IPS DF 4.7 (cell line): ENCODE results near the gene RND2.

Experiments used
- DNase-seq: peaks from one replicate; pipeline ENCODE4 v3.0.0-alpha.2; 2013; ENCODE audit warnings: low spot score; ENCODE audit errors: extremely low read depth

The RND2 gene

GRCh38 chr17:43070872-43071271 is 45.8 kb downstream of the RND2 start:
- DNase-seq = no peak

DNA sequence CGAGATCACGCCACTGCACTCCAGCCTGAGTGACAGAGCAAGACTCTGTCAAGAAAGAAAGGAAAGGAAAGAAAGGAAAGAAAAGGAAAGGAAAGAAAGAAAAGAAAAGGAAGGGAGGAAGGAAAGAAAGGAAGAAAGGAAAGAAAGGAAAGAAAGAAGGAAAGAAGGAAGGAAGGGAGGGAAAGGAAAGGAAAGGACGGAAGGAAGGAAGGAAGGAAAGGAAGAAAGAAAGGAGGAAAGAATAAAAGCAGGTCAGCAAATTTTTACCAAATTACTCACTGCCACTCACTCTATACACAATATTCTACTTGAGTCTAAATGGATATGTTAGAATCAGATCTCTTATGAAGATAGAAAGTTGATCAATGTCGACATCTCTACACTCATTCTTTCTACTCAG is 49.8 kb downstream of the RND2 start:
- DNase-seq = no peak

DNA sequence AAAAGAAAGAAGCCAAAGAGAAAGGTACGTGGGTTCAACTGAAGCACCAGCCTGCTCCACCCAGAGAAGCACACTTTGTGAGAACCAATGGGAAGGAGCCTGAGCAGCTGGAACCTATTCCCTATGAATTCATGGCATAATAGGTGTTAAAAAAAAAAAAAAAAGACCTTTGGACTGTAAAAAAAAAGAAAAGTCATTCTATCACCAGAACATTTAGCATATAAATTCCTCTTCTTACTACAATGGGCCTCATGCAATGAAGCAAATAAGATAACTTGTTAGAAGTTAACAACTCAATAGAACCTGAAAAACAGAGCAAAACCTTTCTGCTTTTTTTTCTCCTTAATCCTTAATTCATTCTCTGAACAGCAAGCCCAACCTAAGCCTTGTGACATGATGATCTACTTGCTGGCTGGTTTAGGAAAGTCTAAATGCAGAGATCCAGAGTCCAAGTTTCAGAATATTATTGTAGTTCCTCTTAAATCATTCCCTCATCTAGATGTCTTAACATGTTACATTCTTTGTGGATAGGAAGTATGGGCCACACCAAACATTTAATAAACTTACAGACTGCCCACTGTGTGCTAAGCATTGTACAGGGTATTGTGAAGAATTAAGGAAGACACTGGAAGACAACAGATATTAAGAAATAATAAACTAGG is 54.7 kb downstream of the RND2 start:
- DNase-seq = no peak
